ENCODE results near the gene ARHGAP6. TPM values are rescaled to one million over a fixed set of nuclear protein-coding genes. Genes with fewer than 3 reads are reported as not detected.

ARHGAP6 gene
- total RNA-seq, 1 donor from 2014 or later, result 3.1 TPM

DNA sequence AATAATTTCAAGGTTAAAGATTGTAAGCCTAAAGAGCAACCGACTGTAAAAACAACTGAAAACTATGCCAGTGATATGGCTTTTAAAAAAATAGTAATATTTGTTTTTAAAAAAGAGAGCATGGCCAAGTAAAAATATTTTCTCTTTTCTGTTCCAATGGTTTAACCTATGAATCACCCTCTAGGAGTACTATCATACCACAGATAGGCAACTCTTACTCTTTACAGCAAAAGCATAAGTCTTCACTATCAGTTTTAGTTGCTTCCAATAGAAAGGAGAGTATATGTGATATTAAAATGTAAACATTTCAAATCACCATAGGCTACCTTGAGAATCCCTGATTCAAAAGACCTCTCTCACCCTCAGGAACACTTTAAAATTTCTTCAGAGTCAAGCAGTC is 269.9 kb downstream of the ARHGAP6 start:
- Histone ChIP-seq H3K4me1 (no peaks in the 10 kb centered on the region), H3K9me3 (replicated peaks) (no peaks in the 10 kb centered on the region), H3K4me3 (no peak overlapping the region), H3K27me3 (ENCODE audit: low read depth) (no peaks in the 10 kb centered on the region), H3K36me3 (no peaks in the 10 kb centered on the region), H3K27ac (replicated peaks) (no peak overlapping the region)
- no peak for DNase-seq
- intact Hi-C loops (cut with micrococcal nuclease), result no loop called here
- TF ChIP-seq CTCF (IDR thresholded peaks at IDR 0.05; ENCODE audit: borderline replicate concordance), result no peak

DNA sequence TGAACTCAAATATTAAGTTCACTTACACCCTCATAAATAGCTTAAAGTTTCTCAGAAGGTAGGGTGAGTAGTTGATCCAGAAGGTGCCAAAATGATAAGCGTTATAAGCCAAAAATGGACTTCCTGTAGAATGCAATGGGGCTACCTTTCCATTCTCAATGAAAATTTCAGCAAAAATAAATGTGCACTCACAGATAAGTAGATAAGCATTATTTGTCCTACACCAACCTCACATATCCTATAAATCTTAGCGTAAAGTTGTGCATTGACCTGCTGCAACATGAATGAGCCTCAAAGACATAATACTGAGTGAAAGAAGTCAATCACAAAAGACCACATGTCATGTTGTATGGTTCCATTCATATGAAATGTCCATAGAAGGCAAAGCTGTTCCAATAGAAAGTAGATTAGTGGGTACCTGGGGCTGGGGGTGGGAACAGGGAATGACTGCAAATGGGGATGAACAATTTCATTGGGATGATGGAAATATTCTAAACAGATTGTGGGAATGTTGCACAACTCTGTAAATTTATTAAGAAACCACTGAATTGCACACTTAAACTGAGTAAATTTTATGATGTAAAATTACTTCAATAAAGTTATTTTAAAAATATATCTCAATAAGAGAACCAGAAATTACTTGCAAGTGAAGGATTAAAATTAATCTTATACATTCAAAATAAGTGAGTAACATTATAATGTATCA is 271.6 kb downstream of the ARHGAP6 start:
- H3K27ac ChIP-seq (replicated peaks), result no peak overlapping the region
- no peak for TF ChIP-seq CTCF (IDR thresholded peaks at IDR 0.05; ENCODE audit: borderline replicate concordance)
- intact Hi-C loops (cut with micrococcal nuclease), result no loop called here

DNA sequence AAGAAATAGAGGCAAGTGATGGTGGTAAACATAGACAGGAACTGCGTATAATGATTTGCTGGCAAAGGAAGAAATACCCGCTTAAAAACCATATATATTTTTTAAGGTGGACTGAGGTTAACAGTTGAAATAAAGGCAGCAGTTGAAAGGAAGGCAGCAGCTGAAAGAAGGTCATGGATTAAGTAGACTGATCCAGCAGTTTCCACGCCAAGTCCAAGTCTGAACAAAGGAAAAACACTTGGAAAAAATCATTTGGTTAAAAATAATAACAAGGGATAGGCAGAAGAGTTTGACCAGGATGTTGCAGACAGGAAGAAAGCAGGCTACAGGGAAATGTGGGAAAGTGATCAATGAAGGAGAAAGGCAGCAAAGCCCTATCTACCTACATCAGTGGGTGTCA is 278.9 kb downstream of the ARHGAP6 start:
- no peaks in the 10 kb centered on the region for H3K9me3 ChIP-seq (replicated peaks)
- no peaks in the 10 kb centered on the region for H3K27me3 ChIP-seq (ENCODE audit: low read depth)
- intact Hi-C loops (cut with micrococcal nuclease), result no loop called here
- TF ChIP-seq CTCF (IDR thresholded peaks at IDR 0.05; ENCODE audit: borderline replicate concordance), result no peak
- peak overlapping the region; percentile 50 for H3K27ac ChIP-seq (replicated peaks)
- no peaks in the 10 kb centered on the region for H3K36me3 ChIP-seq
- no peak for DNase-seq
- H3K4me1 ChIP-seq, result no peaks in the 10 kb centered on the region
- no peak overlapping the region for H3K4me3 ChIP-seq

More for the DNA sequence above, 271.6 kb downstream of the ARHGAP6 start:
- no peaks in the 10 kb centered on the region for H3K36me3 ChIP-seq
- no peak overlapping the region for H3K4me3 ChIP-seq
- H3K27me3 ChIP-seq (ENCODE audit: low read depth), result no peaks in the 10 kb centered on the region
- H3K9me3 ChIP-seq (replicated peaks), result no peaks in the 10 kb centered on the region
- H3K4me1 ChIP-seq, result no peaks in the 10 kb centered on the region
- DNase-seq, result no peak

DNA sequence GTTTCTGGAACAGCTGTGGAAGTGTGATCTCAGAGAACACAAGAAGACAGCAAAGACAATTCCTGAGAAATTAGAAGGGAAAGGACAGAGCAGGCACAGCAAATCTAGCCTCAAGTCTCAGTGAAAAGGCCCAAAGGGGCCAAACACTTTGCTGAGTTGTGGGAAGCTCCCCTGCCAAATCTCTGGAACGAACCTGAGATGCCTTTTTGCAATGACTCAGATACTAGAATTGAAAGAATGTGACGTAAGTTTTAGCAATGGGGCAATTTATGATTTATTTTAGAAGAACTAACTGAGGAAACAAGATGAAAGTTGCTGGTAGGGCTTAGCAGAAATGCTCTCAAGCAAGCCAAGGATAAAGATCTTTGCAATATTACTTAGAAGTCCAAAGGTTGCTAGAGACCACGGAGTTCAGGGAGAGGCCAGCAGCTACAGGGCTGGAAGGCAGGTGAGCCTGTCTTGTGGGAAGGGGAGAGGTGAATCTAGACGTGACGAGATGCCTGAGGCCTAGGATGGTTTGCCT is 279.7 kb downstream of the ARHGAP6 start:
- no peaks in the 10 kb centered on the region for H3K4me1 ChIP-seq
- H3K36me3 ChIP-seq, result no peaks in the 10 kb centered on the region
- intact Hi-C loops (cut with micrococcal nuclease), result no loop called here
- H3K9me3 ChIP-seq (replicated peaks), result no peaks in the 10 kb centered on the region
- H3K27me3 ChIP-seq (ENCODE audit: low read depth), result no peaks in the 10 kb centered on the region
- no peak overlapping the region for H3K4me3 ChIP-seq
- no peak for TF ChIP-seq CTCF (IDR thresholded peaks at IDR 0.05; ENCODE audit: borderline replicate concordance)
- DNase-seq, result no peak
- H3K27ac ChIP-seq (replicated peaks), result peak overlapping the region; percentile 50

DNA sequence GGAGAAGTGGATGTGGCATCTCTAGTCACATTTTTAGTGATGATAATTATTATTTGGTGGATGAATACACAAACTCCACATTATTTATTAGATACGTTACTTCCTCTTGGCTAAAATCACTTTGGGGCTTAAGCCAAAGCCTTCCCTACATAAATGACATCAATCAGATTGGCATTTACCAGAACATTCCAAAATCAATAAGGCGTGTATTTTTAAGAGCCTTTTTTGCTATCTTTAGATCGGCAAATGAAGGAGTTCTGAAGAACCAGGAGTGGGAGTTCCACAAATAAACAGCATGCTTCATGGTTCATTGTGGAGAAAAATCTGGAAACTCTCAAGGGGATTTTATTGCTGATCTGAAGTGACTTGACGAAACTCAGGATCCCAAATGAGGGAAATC is 282.8 kb downstream of the ARHGAP6 start:
- intact Hi-C loops (cut with micrococcal nuclease), result no loop called here
- Histone ChIP-seq H3K27me3 (ENCODE audit: low read depth) (no peaks in the 10 kb centered on the region), H3K9me3 (replicated peaks) (no peaks in the 10 kb centered on the region), H3K36me3 (no peaks in the 10 kb centered on the region), H3K4me1 (no peaks in the 10 kb centered on the region), H3K4me3 (no peak overlapping the region), H3K27ac (replicated peaks) (no peak overlapping the region)
- TF ChIP-seq CTCF (IDR thresholded peaks at IDR 0.05; ENCODE audit: borderline replicate concordance), result no peak
- no peak for DNase-seq
